SK-N-SH (cell line): ENCODE results near the gene TFG. TPM values are rescaled to one million over a fixed set of nuclear protein-coding genes. Genes with fewer than 3 reads are reported as not detected.

Experiments used
- CTCF ChIA-PET: fragments of 300-600, 350-600 bp; formaldehyde crosslinking; extraction: SDS; loops from one replicate; lab custom pipeline; 2021; lab: Yijun Ruan, JAX
- POLR2A ChIA-PET: fragments of 350-600 bp; sonication (Branson Sonifier 250); formaldehyde crosslinking; extraction: SDS; loops from one replicate; lab custom pipeline; 2020; ENCODE audit warnings: antibody characterized with exemption, inconsistent platforms; lab: Yijun Ruan, JAX
- DNase-seq: peaks from one replicate; pipeline ENCODE4 v3.0.0; 2012
- H2AFZ ChIP-seq: fragments of 200-600 bp; sonication (generic); 2 replicates; pipeline ENCODE4 v1.8.1; 2016; ENCODE audit warnings: antibody characterized with exemption, mild to moderate bottlenecking, low read depth
- H3F3A ChIP-seq: fragments of 200-600 bp; sonication (generic); replicated peaks from 2 replicates; pipeline ENCODE3; 2016; ENCODE audit warnings: antibody characterized with exemption, mild to moderate bottlenecking; ENCODE audit not compliant: insufficient read depth
- H3K27ac ChIP-seq, 2 experiments: fragments of 200-500 bp in 1 of 2; fragments of 200-600 bp in 1 of 2; sonication (Bioruptor generic) in 1 of 2; sonication (generic), shearing (Covaris generic) in 1 of 2; 2 replicates each; pipeline versions ENCODE4 v1.5.1 to v1.6.1; 2014 to 2016; ENCODE audit warnings: low read depth in 2 of 2, inconsistent platforms in 1 of 2, low read length in 1 of 2, mild to moderate bottlenecking in 1 of 2, mixed read lengths in 1 of 2
- H3K27me3 ChIP-seq: fragments of 200-600 bp; sonication (generic), shearing (Covaris generic); 2 replicates; pipeline ENCODE4 v1.6.1; 2016; ENCODE audit warnings: mixed run types; ENCODE audit not compliant: insufficient read depth
- H3K36me3 ChIP-seq, 2 experiments: fragments of 200-500 bp in 1 of 2; fragments of 200-600 bp in 1 of 2; sonication (Bioruptor generic) in 1 of 2; sonication (generic) in 1 of 2; replicated peaks in 1 of 2; 2 replicates each; pipeline versions ENCODE3 to v1.5.1; 2014 to 2016; ENCODE audit warnings: low read length in 1 of 2, mild to moderate bottlenecking in 1 of 2; ENCODE audit not compliant: insufficient read depth in 2 of 2, control insufficient read depth in 1 of 2
- H3K4me1 ChIP-seq, 2 experiments: fragments of 200-500 bp in 1 of 2; fragments of 200-600 bp in 1 of 2; sonication (Bioruptor generic) in 1 of 2; sonication (generic), shearing (Covaris generic) in 1 of 2; 2 replicates each; pipeline versions ENCODE4 v1.5.1 to v1.6.1; 2014 to 2016; ENCODE audit warnings: low read depth in 1 of 2, low read length in 1 of 2, mixed run types in 1 of 2; ENCODE audit not compliant: insufficient read depth in 2 of 2, control insufficient read depth in 1 of 2
- H3K4me2 ChIP-seq: fragments of 200-600 bp; sonication (generic), shearing (Covaris generic); 2 replicates; pipeline ENCODE4 v1.6.1; 2017; ENCODE audit warnings: mixed run types
- H3K4me3 ChIP-seq, 2 experiments: fragments of 200-500 bp in 1 of 2; fragments of 200-600 bp in 1 of 2; sonication (Bioruptor generic) in 1 of 2; sonication (generic), shearing (Covaris generic) in 1 of 2; 2 replicates each; pipeline versions ENCODE4 v1.5.1 to v1.8.1; 2014 to 2016; ENCODE audit warnings: low read depth in 2 of 2, inconsistent platforms in 1 of 2, low read length in 1 of 2, mild to moderate bottlenecking in 1 of 2, mixed read lengths in 1 of 2, moderate library complexity in 1 of 2
- H3K79me2 ChIP-seq: fragments of 200-600 bp; sonication (generic); 2 replicates; pipeline ENCODE4 v1.8.1; 2017; ENCODE audit warnings: mild to moderate bottlenecking; ENCODE audit not compliant: insufficient read depth
- H3K9ac ChIP-seq: fragments of 200-600 bp; sonication (generic); 2 replicates; pipeline ENCODE4 v1.6.1; 2017; ENCODE audit warnings: mixed run types
- H3K9me2 ChIP-seq: fragments of 200-600 bp; sonication (generic); 2 replicates; pipeline ENCODE4 v1.6.1; 2017; ENCODE audit warnings: mixed run types
- H3K9me3 ChIP-seq: fragments of 200-600 bp; sonication (generic); 2 replicates; pipeline ENCODE4 v1.6.1; 2017; ENCODE audit warnings: mixed run types, mild to moderate bottlenecking, moderate library complexity
- H4K20me1 ChIP-seq: fragments of 200-600 bp; sonication (generic); 2 replicates; pipeline ENCODE4 v1.6.1; 2017; ENCODE audit warnings: mild to moderate bottlenecking, mixed run types; ENCODE audit not compliant: insufficient read depth
- CHD2 ChIP-seq: fragments of 150-350 bp; IDR thresholded peaks from 2 replicates; pipeline ENCODE4 v1.6.1; 2018; ENCODE audit warnings: low read length; ENCODE audit not compliant: partially characterized antibody
- FOXJ3 ChIP-seq: sonication (generic); formaldehyde crosslinking; IDR thresholded peaks from 2 replicates; pipeline ENCODE4 v1.5.1; 2020; ENCODE audit warnings: mild to moderate bottlenecking, missing genetic modification reagents
- FOXM1 ChIP-seq: IDR thresholded peaks from 2 replicates; pipeline ENCODE4 v1.4.0; 2012; ENCODE audit warnings: low read depth, mild to moderate bottlenecking
- NFIC ChIP-seq: IDR thresholded peaks from 2 replicates; pipeline ENCODE4 v1.4.0; 2012; ENCODE audit warnings: borderline replicate concordance
- RAD21 ChIP-seq: IDR thresholded peaks from 2 replicates; pipeline ENCODE4 v1.6.1; 2012; ENCODE audit warnings: mild to moderate bottlenecking, low read length
- RXRA ChIP-seq: IDR thresholded peaks from 2 replicates; pipeline ENCODE4 v1.4.0; 2012; ENCODE audit warnings: low read depth, mild to moderate bottlenecking, borderline replicate concordance
- SMC3 ChIP-seq: IDR thresholded peaks from 2 replicates; pipeline ENCODE4 v1.6.1; 2012; ENCODE audit warnings: low read depth, low read length, improper control_type of control experiment
- TEAD4 ChIP-seq: IDR thresholded peaks from 2 replicates; pipeline ENCODE4 v1.4.0; 2012; ENCODE audit warnings: mild to moderate bottlenecking, borderline replicate concordance; ENCODE audit not compliant: insufficient read depth
- WGBS: methylation state at CpG from one replicate; pipeline ENCODE4 v1.1.6; 2017; ENCODE audit warnings: low lambda C conversion rate; 5-methylcytosine and 5-hydroxymethylcytosine counted together
- polyA plus RNA-seq, 3 experiments: library from polyadenylated mRNA; depleted of rRNA; stranded (reverse); fragments of >200 nt; gene quantifications; 2 replicates each; pipeline ENCODE4 v1.2.3, GENCODE V29; 2012
- TF ChIP-seq, protein P1 (sequence below): fragments of 200-600 bp; sonication (generic); IDR thresholded peaks from 2 replicates; pipeline ENCODE4 v1.6.1; 2017; ENCODE audit warnings: antibody characterized with exemption, mild to moderate bottlenecking, moderate library complexity
- TF ChIP-seq, protein P2 (sequence below): fragments of 150-350 bp; IDR thresholded peaks from 2 replicates; pipeline ENCODE4 v1.6.1; 2016; ENCODE audit warnings: mild to moderate bottlenecking, low read depth, low read length
- TF ChIP-seq, protein P3 (sequence below): IDR thresholded peaks from 2 replicates; pipeline ENCODE4 v1.4.0; 2012; ENCODE audit warnings: low read depth
- TF ChIP-seq, protein P4 (sequence below): IDR thresholded peaks from 2 replicates; pipeline ENCODE4 v1.4.0; 2012; ENCODE audit warnings: low read depth, borderline replicate concordance

Gene TFG
- polyA plus RNA-seq, 1 of the 3 experiments (the other 2 are of a cell fraction) = 83.1 TPM

DNA sequence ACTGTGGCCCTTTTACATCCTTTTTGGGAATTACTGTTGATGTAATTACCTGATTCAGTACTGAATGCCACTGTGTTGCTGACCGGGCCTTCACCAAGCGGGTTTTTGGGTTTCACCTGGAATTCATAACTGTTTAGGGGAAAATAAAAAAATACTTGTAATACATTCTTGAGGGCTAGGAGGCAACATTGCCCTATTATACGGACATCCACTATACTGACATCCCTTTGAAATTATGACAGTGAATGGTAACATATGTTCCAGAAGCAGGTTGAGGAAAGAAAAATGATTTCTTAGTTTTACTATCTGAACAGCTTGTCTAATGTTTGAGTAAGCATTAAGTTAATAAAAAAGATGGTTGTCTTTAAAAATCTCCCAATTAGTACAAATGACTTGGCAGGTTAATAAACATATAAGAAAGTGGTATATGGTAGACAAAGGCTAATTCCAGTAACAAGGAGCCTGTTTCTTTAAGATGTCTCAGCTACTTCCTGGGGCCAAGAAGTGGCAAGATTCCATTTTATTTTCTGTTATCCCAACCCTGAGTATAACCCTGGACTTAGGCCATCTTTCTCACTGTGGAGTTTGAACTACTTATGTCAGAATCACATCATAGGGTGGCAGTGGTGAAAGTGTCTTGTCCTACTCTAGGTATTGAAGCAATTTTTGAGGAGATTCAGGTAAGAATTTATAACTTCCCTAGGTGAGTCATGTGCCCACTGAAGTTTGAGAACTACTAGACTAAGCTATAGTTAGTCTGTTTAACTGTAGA lies 45.5 kb downstream of the TFG start:
- Histone ChIP-seq H3K4me1 (no peaks in the 10 kb centered on the region; a peak in 1 of 4 replicates), H3K4me2 (no peak overlapping the region), H3K4me3 (no peak overlapping the region), H3K27ac (no peak overlapping the region), H3K79me2 (no peaks in the 10 kb centered on the region), H3K9me2 (no peaks in the 10 kb centered on the region), H2AFZ (no peak overlapping the region), H3K36me3 (peaks cover 45 to 53% of the 10 kb centered on the region in 2 experiments), H3K27me3 (no peaks in the 10 kb centered on the region), H4K20me1 (no peaks in the 10 kb centered on the region), H3K9ac (no peak overlapping the region), H3F3A (peaks cover 20% of the 10 kb centered on the region), H3K9me3 (no peaks in the 10 kb centered on the region)
- peak; percentile 2 for DNase-seq
- POLR2A ChIA-PET = no interaction called here
- TF ChIP-seq, protein P1, sequence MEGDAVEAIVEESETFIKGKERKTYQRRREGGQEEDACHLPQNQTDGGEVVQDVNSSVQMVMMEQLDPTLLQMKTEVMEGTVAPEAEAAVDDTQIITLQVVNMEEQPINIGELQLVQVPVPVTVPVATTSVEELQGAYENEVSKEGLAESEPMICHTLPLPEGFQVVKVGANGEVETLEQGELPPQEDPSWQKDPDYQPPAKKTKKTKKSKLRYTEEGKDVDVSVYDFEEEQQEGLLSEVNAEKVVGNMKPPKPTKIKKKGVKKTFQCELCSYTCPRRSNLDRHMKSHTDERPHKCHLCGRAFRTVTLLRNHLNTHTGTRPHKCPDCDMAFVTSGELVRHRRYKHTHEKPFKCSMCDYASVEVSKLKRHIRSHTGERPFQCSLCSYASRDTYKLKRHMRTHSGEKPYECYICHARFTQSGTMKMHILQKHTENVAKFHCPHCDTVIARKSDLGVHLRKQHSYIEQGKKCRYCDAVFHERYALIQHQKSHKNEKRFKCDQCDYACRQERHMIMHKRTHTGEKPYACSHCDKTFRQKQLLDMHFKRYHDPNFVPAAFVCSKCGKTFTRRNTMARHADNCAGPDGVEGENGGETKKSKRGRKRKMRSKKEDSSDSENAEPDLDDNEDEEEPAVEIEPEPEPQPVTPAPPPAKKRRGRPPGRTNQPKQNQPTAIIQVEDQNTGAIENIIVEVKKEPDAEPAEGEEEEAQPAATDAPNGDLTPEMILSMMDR = peak; percentile 35
- TF ChIP-seq RAD21 = peak; percentile 67
- no peak for TF ChIP-seq FOXM1
- peak; percentile 19; the same call in 1 of the 2 replicates for TF ChIP-seq SMC3
- 90% methylated on average over 3 of the region's 3 CpGs for WGBS
- CTCF ChIA-PET = interaction anchor here (0.6 to 2.9 kb wide), 6 partner anchors 8 to 442 kb away, joined by 3 to 15 read pairs (median 4); no protein-coding TSS in a partner anchor

DNA sequence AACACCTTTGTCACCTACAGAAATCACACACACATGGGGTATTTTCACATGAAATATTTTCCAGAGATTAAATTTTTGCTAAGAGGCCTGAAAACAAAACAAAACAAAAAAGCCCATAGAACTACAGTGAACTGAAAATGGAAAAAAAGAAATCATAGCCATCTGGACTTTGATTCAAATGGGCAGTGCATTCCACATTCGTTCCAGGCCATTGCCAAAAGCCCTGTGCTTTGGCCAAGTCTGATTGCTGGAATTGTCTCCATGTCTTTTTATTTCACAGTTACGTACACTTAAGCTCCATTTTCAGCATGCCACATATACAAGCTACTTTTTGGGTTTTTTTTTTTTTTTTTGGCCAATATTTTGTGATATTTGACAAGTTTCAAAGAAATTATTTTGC lies 47.1 kb downstream of the TFG start:
- WGBS = 78% methylated on average over 2 of the region's 2 CpGs
- DNase-seq = no peak

More for the DNA sequence above, 47.1 kb downstream of the TFG start:
- ChIA-PET POLR2A (no interaction called here), CTCF (interaction anchor here (0.8 kb wide), 1 partner anchor 13 kb away, joined by 3 read pairs; no protein-coding TSS in a partner anchor)
- no peaks in the 10 kb centered on the region for H3K9me2 ChIP-seq
- no peak overlapping the region for H3K4me2 ChIP-seq
- no peaks in the 10 kb centered on the region; a peak in 1 of 4 replicates for H3K4me1 ChIP-seq
- no peaks in the 10 kb centered on the region for H3K9me3 ChIP-seq
- TF ChIP-seq TEAD4 (no peak), FOXM1 (no peak), CHD2 (no peak), NFIC (no peak), RXRA (no peak), FOXJ3 (CRISPR knock-in tag) (no peak)
- TF ChIP-seq, protein P2, sequence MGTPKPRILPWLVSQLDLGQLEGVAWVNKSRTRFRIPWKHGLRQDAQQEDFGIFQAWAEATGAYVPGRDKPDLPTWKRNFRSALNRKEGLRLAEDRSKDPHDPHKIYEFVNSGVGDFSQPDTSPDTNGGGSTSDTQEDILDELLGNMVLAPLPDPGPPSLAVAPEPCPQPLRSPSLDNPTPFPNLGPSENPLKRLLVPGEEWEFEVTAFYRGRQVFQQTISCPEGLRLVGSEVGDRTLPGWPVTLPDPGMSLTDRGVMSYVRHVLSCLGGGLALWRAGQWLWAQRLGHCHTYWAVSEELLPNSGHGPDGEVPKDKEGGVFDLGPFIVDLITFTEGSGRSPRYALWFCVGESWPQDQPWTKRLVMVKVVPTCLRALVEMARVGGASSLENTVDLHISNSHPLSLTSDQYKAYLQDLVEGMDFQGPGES = no peak
- TF ChIP-seq, protein P3, sequence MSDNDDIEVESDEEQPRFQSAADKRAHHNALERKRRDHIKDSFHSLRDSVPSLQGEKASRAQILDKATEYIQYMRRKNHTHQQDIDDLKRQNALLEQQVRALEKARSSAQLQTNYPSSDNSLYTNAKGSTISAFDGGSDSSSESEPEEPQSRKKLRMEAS = no peak
- TF ChIP-seq, protein P4, sequence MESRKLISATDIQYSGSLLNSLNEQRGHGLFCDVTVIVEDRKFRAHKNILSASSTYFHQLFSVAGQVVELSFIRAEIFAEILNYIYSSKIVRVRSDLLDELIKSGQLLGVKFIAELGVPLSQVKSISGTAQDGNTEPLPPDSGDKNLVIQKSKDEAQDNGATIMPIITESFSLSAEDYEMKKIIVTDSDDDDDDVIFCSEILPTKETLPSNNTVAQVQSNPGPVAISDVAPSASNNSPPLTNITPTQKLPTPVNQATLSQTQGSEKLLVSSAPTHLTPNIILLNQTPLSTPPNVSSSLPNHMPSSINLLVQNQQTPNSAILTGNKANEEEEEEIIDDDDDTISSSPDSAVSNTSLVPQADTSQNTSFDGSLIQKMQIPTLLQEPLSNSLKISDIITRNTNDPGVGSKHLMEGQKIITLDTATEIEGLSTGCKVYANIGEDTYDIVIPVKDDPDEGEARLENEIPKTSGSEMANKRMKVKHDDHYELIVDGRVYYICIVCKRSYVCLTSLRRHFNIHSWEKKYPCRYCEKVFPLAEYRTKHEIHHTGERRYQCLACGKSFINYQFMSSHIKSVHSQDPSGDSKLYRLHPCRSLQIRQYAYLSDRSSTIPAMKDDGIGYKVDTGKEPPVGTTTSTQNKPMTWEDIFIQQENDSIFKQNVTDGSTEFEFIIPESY = no peak
- TF ChIP-seq, all 33 proteins: peak for 0
- H3K4me3 ChIP-seq = no peak overlapping the region
- H3K9ac ChIP-seq = no peak overlapping the region
- no peak overlapping the region for H2AFZ ChIP-seq
- no peaks in the 10 kb centered on the region for H3K27me3 ChIP-seq
- H3K36me3 ChIP-seq = peaks cover 28 to 37% of the 10 kb centered on the region in 2 experiments
- H3K79me2 ChIP-seq = no peaks in the 10 kb centered on the region
- no peak overlapping the region for H3K27ac ChIP-seq
- no peaks in the 10 kb centered on the region for H4K20me1 ChIP-seq
- peaks cover 17% of the 10 kb centered on the region for H3F3A ChIP-seq
